GM13976 (cell line): ENCODE data around the gene EMP1.
A peak's percentile ranks its signal among the peaks of the same experiment; 100 is the strongest.

ENCODE experiments used
- DNase-seq: peaks from one replicate; pipeline ENCODE4 v3.0.0; 2012; ENCODE audit warnings: low spot score
- in situ Hi-C: fragments of 300-500 bp; cut with MboI; formaldehyde crosslinking; loops from one replicate; pipeline ENCODE4 v1.12.0; 2022; ENCODE audit warnings: low sequenced_read_pairs, mixed read lengths, inconsistent platforms; ENCODE audit not compliant: unreplicated experiment
- TF ChIP-seq, protein P1 (sequence below): IDR thresholded peaks from 2 replicates; pipeline ENCODE4 v1.5.1; 2012; ENCODE audit warnings: borderline replicate concordance, mild to moderate bottlenecking; ENCODE audit not compliant: insufficient read depth; ENCODE audit errors: extremely low read depth, missing control alignments, control extremely low read depth

The EMP1 gene

GRCh38 chr12:13227191-13227590 is 30.7 kb downstream of the EMP1 start:
- in situ Hi-C loops: no loop called here
- no peak for DNase-seq
- TF ChIP-seq, protein P1, sequence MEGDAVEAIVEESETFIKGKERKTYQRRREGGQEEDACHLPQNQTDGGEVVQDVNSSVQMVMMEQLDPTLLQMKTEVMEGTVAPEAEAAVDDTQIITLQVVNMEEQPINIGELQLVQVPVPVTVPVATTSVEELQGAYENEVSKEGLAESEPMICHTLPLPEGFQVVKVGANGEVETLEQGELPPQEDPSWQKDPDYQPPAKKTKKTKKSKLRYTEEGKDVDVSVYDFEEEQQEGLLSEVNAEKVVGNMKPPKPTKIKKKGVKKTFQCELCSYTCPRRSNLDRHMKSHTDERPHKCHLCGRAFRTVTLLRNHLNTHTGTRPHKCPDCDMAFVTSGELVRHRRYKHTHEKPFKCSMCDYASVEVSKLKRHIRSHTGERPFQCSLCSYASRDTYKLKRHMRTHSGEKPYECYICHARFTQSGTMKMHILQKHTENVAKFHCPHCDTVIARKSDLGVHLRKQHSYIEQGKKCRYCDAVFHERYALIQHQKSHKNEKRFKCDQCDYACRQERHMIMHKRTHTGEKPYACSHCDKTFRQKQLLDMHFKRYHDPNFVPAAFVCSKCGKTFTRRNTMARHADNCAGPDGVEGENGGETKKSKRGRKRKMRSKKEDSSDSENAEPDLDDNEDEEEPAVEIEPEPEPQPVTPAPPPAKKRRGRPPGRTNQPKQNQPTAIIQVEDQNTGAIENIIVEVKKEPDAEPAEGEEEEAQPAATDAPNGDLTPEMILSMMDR: no peak

GRCh38 chr12:13228579-13228978 is 32.1 kb downstream of the EMP1 start:
- in situ Hi-C loops: no loop called here
- no peak for DNase-seq
- TF ChIP-seq, protein P1: no peak

GRCh38 chr12:13229504-13229903 is 33.0 kb downstream of the EMP1 start:
- in situ Hi-C loops: no loop called here
- TF ChIP-seq, protein P1: no peak
- DNase-seq: no peak

- TF ChIP-seq, protein P1: no peak
- DNase-seq: no peak
- in situ Hi-C loops: no loop called here
Observed at GRCh38 chr12:13230500-13230899, 34.0 kb downstream of the EMP1 start.

DNA sequence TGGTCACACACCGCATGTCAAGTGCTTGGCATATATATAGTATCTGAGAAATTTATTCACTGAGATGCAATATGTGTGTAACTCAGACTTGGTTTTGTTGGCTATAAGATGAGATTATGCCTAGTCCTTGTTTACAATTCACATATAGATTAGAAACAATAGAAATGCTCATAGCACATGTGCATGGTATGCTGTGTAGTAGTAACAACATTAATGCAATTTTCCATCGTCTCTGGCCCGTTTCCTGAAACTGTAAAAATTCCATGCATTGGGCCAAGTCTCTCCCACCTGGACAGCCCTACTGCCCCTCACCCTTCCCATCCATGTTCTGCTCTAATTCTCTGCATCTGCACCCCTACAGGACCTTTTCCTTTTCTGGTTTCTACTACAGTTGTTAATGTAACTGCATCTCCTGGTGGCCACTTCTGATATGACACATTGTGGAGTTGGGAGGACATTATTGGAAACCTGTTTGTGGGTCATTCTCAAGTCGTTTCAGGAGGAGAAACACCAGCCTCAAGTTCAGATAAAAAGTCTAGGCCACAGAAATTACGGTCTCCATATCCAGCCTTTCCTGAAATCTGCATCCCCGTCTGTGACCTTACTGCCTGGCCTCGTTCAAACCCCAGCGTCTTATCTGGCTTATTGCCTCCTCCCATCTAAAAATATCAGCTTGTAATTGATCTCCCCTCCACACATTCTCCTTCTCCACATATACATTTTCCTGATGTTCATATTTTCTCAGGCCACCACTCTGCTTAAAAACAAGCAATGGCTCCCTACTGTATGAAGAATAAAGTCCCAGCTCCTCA is 37.5 kb downstream of the EMP1 start:
- in situ Hi-C loops: no loop called here
- TF ChIP-seq, protein P1: peak; percentile 16
- peak; percentile 27 for DNase-seq

DNA sequence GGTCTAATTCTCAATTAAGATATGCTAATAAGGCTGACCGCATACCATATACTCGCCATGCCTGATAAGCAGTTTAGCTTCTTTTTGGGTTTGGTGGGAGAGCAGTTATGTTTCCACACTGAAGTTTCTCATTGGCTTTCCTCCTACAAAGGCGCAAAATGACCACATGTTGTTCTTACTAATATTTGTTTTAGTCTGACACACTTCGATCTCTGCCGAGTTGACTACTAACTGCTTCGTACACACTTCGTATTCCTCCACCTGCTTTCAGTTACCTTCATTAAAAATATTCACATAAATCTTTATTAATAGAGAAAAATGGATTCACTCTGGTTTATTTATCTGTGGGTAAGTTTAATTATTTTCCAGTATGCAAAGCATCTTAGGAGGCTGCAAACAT is 41.7 kb downstream of the EMP1 start:
- in situ Hi-C loops: no loop called here
- TF ChIP-seq, protein P1: no peak
- DNase-seq: no peak
